HG03045 (cell line): ENCODE results near the gene RTTN.

Source experiments
- ATAC-seq: cut with Tn5 transposase; IDR thresholded peaks from one replicate; pipeline ENCODE4 v1.9.1; 2021; ENCODE audit warnings: mild to moderate bottlenecking, moderate library complexity; ENCODE audit not compliant: unreplicated experiment

Gene RTTN

DNA sequence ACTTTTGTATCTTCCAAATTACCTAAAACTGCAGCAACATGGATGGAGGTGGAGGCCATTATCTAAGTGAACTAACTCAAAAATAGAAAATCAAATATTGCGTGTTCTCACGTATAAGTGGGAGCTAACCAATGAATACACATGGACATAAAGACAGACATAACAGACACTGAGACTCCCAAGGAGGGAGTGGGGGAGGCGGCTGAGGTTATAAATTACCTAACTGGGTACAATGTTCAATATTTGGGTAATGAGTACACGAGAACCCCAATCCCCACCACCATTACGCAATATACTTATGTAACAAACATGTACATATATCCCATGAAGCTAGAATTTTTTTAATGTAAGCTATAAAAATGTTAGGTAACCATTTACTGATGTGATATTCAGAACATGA lies 119.8 kb downstream of the RTTN start:
- no peak for ATAC-seq

DNA sequence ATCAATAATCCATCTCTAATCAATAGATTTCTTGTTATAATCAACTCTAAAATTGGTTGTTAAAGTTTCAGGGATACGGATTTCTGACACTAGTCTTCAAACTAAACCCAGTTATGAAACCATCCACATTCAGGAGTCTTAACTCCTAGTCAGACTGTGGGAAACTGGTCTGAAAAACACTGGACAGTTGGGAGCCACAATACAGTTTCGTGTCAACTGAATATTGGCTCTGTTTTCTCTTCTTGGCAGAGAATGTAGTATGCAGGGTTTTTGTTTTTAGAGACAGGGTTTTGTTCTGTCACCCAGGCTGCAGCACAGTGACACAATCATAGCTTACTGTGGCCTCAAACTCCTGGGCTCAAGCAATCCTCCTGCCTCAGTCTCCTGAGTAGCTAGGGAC lies 123.1 kb downstream of the RTTN start:
- no peak for ATAC-seq

DNA sequence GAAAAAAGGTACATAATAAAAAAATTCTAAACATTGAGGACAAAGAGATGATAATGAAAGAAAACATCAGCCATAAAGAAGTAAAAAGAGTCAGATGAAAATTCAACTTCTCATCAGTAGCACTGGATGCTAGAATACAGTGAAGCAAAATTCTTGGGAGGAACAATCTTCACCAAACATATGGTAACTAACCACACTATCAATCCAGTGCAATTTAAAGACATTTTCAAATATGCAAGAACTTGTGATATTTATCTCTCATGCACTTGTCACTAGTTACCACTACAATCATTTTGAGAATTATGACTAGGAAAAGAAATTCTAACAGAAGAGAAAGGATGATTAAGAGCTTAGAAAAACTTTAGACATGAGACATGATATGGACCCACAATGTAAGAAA lies 127.4 kb downstream of the RTTN start:
- no peak for ATAC-seq

- no peak for ATAC-seq
These were observed 129.6 kb downstream of the RTTN start for GRCh38 chr18:70075906-70076305.

DNA sequence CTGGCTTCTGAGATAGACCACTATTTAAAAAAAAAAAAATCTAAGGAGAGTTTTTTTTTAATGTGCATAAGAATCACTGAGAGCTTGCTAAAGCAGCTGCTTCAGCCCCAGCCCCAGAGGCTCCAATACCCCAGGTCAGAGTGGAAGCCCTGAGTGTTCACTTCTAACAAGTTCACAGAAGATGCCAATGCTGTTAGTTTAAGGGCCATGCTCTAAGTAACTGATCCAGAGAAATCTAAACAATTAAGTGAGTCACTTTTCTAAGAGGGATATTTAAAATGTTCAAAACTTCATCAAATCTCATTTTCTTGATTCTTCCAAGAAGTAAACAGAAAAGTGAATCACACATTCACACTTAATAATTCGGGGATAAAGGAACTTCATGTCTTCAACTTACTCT lies 131.4 kb downstream of the RTTN start:
- no peak for ATAC-seq

DNA sequence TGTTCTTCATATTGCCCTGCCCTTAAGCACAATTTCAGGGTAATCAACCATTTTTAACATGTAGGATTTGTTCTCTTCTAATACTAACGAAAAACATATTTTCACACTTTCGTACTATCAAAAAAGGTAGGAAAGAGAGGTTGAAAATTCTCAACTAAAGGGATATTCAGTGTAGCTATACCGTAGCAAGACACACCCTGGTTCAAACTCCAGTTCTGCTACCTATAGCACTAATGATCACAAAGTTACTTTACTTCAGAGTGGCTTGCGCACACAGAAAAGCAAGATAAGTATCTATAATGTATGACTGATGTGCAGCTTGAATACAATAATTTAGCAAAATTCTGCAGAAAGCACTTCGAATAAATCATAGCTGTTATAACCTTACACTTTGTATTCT lies 132.1 kb downstream of the RTTN start:
- no peak for ATAC-seq

DNA sequence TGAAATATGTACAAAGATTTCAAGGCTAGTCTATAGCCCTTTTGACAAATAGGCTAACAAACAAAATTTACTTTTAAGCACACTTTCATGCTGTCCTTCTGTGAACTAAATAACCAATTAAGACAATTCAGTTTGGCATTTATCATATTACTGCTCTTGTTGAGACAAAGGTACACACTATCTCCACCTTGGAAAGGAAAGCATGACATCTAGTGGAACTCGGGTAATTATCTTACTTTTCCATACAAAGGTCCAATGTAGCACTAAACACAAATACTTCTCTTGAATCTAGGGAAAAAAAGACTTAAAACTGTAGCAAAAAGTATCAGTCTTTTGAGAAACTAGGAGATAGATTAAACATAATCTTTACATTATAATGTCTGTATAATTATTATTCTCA lies 132.8 kb downstream of the RTTN start:
- ATAC-seq, result no peak

DNA sequence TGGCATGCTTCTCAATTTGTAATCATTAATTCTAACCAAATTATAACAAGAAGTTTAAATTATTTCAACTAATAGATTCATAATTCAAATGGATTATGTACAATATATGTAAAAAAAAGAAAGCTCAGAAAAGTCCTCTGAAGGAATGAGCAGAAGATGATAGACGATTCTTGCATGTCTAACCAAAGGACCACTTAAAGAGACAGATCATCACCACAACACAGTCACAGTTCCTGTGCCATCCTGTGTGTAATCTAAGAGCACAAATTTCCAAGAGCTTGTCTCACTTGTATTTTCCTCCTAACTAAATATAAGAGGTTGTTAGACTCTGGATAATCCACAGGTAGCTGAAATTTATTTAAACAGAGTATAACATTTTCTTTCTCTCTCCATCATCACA lies 135.5 kb downstream of the RTTN start:
- no peak for ATAC-seq

DNA sequence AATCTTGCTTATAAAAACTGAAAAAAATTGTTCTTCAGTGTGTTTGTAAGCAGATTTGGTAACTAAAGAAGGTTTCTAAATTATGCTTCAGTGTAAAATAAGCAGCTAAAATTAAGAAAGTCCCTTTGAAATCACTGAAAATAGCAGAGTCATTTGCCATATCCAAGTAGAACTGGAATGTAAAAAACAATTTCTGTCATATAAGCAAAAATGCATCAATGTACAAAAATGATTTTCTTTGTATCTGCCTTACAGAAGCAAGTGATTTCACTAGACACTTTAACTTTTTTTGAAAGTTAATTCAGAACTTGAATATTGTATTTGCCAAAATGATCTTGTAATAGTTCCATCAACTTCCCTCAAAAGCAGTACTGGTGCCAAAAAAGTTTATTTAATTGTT lies 136.1 kb downstream of the RTTN start:
- no peak for ATAC-seq

- ATAC-seq, result no peak
These were observed 136.5 kb downstream of the RTTN start for GRCh38 chr18:70068981-70069380.

DNA sequence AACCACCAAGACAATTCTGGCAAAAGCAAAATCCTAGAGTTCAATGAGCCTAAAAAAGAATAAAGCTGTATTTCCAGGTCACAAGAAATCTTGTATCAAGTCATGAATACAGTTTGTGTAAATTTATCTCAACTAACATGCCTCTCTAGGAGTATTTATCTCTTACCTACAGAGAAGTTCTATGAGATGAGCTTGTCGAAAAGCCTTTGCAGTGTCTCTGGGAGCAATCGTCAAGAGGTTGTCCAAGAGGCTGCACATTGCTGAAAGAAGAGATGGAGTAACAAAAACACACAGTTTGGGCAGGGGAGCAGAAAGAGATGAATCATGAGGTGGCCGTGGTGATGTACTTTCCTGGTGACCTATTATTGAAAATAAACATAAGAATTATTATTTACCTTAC lies 145.8 kb downstream of the RTTN start:
- ATAC-seq, result no peak

DNA sequence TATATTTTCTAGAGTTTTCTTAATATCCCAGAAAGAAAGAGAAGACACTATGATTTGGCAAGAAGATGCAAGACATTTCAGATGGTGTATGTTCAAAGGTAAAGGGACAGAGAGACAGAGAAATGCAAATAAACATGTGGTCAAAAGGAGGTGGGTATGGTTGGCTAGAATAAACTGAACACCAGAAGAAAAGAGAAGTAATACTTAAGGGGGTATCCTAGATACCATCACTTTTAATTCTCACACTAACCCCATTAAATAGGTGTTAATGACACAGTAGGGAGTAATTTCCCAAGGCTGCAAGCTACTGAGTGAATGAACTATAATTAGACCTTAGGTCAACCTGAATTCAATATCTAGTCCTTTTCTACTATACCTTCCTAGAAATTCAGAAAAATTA lies 146.6 kb downstream of the RTTN start:
- ATAC-seq, result peak; percentile 98

GRCh38 chr18:70047931-70048603 lies 157.4 kb downstream of the RTTN start:
- ATAC-seq, result no peak

GRCh38 chr18:70046796-70047195 lies 158.7 kb downstream of the RTTN start:
- ATAC-seq, result no peak

- ATAC-seq, result no peak
These were observed 159.3 kb downstream of the RTTN start for GRCh38 chr18:70046207-70046606.

GRCh38 chr18:70044632-70045031 lies 160.9 kb downstream of the RTTN start:
- no peak for ATAC-seq

DNA sequence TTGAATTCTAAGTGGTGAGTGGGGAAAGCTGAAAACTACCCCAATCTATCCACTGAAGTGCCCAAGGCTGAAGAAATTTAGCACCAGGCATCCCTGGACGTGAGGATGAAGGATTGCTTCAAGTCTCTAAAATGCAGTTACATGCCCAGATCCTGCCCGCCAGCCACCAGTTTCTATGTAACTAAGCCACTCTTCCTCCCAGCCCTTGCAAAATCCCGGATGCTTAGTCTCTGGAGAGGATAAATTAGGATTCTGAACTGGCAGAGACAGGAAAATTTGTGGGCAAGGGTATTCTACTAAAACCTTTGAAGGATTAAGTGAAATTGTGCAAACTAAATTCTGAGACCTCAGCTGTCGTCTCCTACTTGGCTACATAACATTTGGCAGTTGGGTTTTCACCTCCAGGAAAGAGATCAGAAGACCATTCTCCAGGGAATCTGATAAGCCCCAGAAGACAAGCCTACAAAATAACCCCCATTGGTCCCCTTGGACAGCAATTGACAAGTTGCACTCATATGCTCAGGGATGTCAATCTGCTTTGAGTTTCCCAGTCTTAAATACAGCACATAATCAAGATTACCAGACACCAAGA lies 163.9 kb downstream of the RTTN start:
- no peak for ATAC-seq

DNA sequence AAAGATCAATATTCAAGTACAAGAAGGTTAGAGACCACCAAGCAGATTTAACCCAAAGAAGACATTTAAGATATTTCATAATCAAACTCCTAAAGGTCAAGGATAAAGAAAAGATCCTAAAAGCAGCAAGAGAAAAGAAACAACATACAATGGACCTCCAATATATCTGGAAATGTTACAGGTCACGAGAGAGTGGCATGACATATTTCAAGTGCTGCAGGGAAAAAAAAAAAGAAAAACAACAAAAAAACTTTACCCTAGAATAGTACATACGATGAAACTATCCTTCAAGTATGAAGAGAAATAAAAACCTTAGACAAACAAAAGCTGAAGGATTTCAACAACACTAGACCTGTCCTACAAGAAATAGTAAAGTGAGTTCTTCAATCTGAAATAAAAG lies 166.3 kb downstream of the RTTN start:
- no peak for ATAC-seq

DNA sequence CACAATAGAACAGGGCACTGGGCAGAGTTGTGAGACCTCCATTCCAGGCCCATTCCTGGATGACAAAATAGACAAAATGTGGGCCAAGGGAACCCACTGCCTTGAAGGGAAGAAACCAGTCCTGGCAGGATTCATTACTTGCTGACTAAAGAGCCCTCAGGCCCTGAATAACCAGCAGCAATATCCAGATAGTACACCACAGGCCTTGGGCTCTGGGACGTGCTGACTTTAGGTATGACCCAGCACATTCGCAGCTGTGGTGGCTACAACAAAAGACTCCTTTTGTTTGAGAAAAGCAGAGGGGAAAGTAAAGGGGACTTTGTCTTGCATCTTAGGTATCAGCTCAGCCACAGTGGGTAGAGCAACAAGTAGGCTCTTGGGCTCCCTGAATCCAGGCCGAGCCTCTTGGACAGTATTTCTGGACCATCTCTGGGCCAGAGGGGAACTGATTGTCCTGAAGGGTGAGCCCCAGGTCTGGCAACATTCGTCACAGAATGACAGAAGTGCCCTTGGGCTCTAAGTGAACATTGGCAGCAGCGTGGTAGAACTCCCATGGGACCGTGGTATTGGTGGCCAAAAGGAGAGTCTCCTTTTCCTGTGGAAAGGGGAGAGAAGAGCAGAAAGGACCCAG lies 167.9 kb downstream of the RTTN start:
- ATAC-seq, result no peak

GRCh38 chr18:70036771-70037347 lies 168.6 kb downstream of the RTTN start:
- ATAC-seq, result peak; percentile 100

DNA sequence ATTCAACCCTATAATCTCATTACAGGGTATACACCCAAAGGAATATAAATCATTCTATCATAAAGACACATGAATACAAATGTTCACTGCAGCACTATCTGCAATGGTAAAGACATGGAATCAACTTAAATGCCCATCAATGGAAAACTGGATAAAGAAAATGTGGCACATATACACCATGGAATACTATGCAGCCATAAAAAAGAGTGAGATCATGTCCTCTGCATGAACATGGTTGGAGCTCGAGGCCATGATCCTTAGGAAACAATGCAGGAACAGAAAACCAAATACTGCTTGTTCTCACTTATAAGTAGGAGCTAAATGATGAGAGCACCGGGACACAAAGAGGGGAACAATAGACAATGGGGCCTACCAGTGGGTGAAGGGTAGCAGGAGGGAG lies 169.3 kb downstream of the RTTN start:
- no peak for ATAC-seq

- no peak for ATAC-seq
These were observed 174.3 kb downstream of the RTTN start for GRCh38 chr18:70031221-70031620.
